CD14-positive monocyte (primary cell): Measurements from ENCODE around the gene DAGLA. TPM values are rescaled to one million over a fixed set of nuclear protein-coding genes. Genes with fewer than 3 reads are reported as not detected.
A peak's percentile ranks its signal among the peaks of the same experiment; 100 is the strongest.

ENCODE experiments used
- DNase-seq, 3 donors: peaks; one replicate each; pipeline ENCODE4 v3.0.0-alpha.2; 2011 to 2022
- H2AFZ ChIP-seq: 2 replicates; pipeline ENCODE4 v1.6.0; 2012; ENCODE audit warnings: mild to moderate bottlenecking, low read depth, low read length, inconsistent platforms; ENCODE audit not compliant: insufficient read depth, poor library complexity, severe bottlenecking
- H3K27ac ChIP-seq, 2 donors: 1 replicate in 1 of 2; 2 replicates in 1 of 2; pipeline ENCODE4 v1.5.1; 2012 to 2013; ENCODE audit warnings: low read length in 2 of 2, control low read depth in 1 of 2, inconsistent platforms in 1 of 2, low read depth in 1 of 2, mild to moderate bottlenecking in 1 of 2
- H3K27me3 ChIP-seq, 2 donors: one replicate each; pipeline versions ENCODE4 v1.6.0 to v1.6.1; 2011 to 2013; ENCODE audit warnings: low read length in 2 of 2; ENCODE audit not compliant: control insufficient read depth in 2 of 2, insufficient read depth in 2 of 2
- H3K36me3 ChIP-seq, 2 donors: replicated peaks in 1 of 2; 1 replicate in 1 of 2; 2 replicates in 1 of 2; pipeline versions ENCODE4 v1.5.1 to v1.6.1; 2012 to 2013; ENCODE audit warnings: low read length in 2 of 2, control low read depth in 1 of 2, inconsistent platforms in 1 of 2, mild to moderate bottlenecking in 1 of 2; ENCODE audit not compliant: insufficient read depth in 2 of 2, control insufficient read depth in 1 of 2
- H3K4me1 ChIP-seq, 2 donors: 1 replicate in 1 of 2; 2 replicates in 1 of 2; pipeline versions ENCODE4 v1.5.1 to v1.6.1; 2012 to 2013; ENCODE audit warnings: low read length in 2 of 2, control low read depth in 1 of 2, inconsistent platforms in 1 of 2, mild to moderate bottlenecking in 1 of 2, moderate library complexity in 1 of 2; ENCODE audit not compliant: insufficient read depth in 2 of 2, control insufficient read depth in 1 of 2
- H3K4me2 ChIP-seq: replicated peaks from 2 replicates; pipeline ENCODE3; 2012; ENCODE audit warnings: low read length, moderate library complexity, mild to moderate bottlenecking; ENCODE audit not compliant: poor library complexity, severe bottlenecking; ENCODE audit errors: extremely low read depth
- H3K4me3 ChIP-seq, 3 experiments: fragments of 200-600 bp in 1 of 3; sonication (generic) in 1 of 3; replicated peaks in 1 of 3; 1 replicate in 2 of 3; 2 replicates in 1 of 3; pipeline ENCODE4 v1.5.1; 2011 to 2013; ENCODE audit warnings: low read length in 3 of 3, mild to moderate bottlenecking in 3 of 3, control low read depth in 2 of 3, low read depth in 2 of 3, inconsistent platforms in 1 of 3, moderate library complexity in 1 of 3
- H3K79me2 ChIP-seq: 2 replicates; pipeline ENCODE4 v1.6.0; 2012; ENCODE audit warnings: mild to moderate bottlenecking, control low read depth, inconsistent platforms, low read length, moderate library complexity; ENCODE audit not compliant: insufficient read depth
- H3K9ac ChIP-seq: 2 replicates; pipeline ENCODE4 v1.6.0; 2017; ENCODE audit warnings: low read length, mild to moderate bottlenecking; ENCODE audit not compliant: insufficient read depth, poor library complexity, severe bottlenecking
- H3K9me3 ChIP-seq, 2 donors: replicated peaks in 1 of 2; 1 replicate in 1 of 2; 2 replicates in 1 of 2; pipeline versions ENCODE4 v1.5.1 to v1.6.1; 2012 to 2013; ENCODE audit warnings: low read length in 2 of 2, control low read depth in 1 of 2; ENCODE audit not compliant: control insufficient read depth in 1 of 2, insufficient read depth in 1 of 2
- H4K20me1 ChIP-seq: 2 replicates; pipeline ENCODE4 v1.6.0; 2012; ENCODE audit warnings: mild to moderate bottlenecking, low read length, control low read depth, moderate library complexity; ENCODE audit not compliant: insufficient read depth
- H3K27ac Mint-ChIP-seq, 7 donors: one replicate each; pipeline ENCODE4 v1.8.0; 2020; ENCODE audit warnings: mild to moderate bottlenecking in 7 of 7, mixed read lengths in 7 of 7, moderate library complexity in 6 of 7, inconsistent platforms in 2 of 7
- H3K27me3 Mint-ChIP-seq, 3 donors: one replicate each; pipeline ENCODE4 v1.8.0; 2021 to 2022; ENCODE audit warnings: low read depth in 3 of 3, mild to moderate bottlenecking in 3 of 3, mixed read lengths in 3 of 3, moderate library complexity in 3 of 3, inconsistent platforms in 1 of 3
- H3K36me3 Mint-ChIP-seq, 2 donors: one replicate each; pipeline ENCODE4 v1.8.0; 2020; ENCODE audit warnings: mixed read lengths in 2 of 2, inconsistent platforms in 1 of 2, mild to moderate bottlenecking in 1 of 2
- H3K4me1 Mint-ChIP-seq: one replicate; pipeline ENCODE4 v1.8.0; 2020; ENCODE audit warnings: mild to moderate bottlenecking, mixed read lengths
- H3K4me3 Mint-ChIP-seq, 2 donors: one replicate each; pipeline ENCODE4 v1.8.0; 2020; ENCODE audit warnings: mild to moderate bottlenecking in 2 of 2, mixed read lengths in 2 of 2, moderate library complexity in 1 of 2
- H3K9me3 Mint-ChIP-seq, 7 donors: one replicate each; pipeline ENCODE4 v1.8.0; 2020 to 2022; ENCODE audit warnings: mixed read lengths in 7 of 7, mild to moderate bottlenecking in 6 of 7, moderate library complexity in 6 of 7, inconsistent platforms in 2 of 7
- CTCF ChIP-seq: fragments of 200-600 bp; IDR thresholded peaks from one replicate; pipeline ENCODE4 v1.8.0; 2022; ENCODE audit warnings: antibody characterized with exemption, mild to moderate bottlenecking
- WGBS: methylation state at CpG from one replicate; pipeline ENCODE4 v1.1.5; 2013; ENCODE audit warnings: missing lambda C conversion rate; ENCODE audit not compliant: insufficient coverage; 5-methylcytosine and 5-hydroxymethylcytosine counted together
- intact Hi-C, 2 donors: fragments of 100-400 bp; cut with micrococcal nuclease; formaldehyde crosslinking; loops; one replicate each; pipeline versions ENCODE4 v1.15.0 to v1.15.1; 2023
- polyA plus RNA-seq, 3 donors: library from polyadenylated mRNA; depleted of rRNA in 1 of 3; unstranded in 2 of 3; stranded (reverse) in 1 of 3; fragments of 300-500 nt in 2 of 3; fragments of >200 nt in 1 of 3; fragmentation: Illumina TruSeq in 2 of 3; gene quantifications; 1 replicate in 2 of 3; 2 replicates in 1 of 3; pipeline ENCODE4 v1.2.3, GENCODE V29; 2012 to 2021

The DAGLA gene
- polyA plus RNA-seq, 3 donors, result 0.16 to 6.7 (median 0.73) TPM

DNA sequence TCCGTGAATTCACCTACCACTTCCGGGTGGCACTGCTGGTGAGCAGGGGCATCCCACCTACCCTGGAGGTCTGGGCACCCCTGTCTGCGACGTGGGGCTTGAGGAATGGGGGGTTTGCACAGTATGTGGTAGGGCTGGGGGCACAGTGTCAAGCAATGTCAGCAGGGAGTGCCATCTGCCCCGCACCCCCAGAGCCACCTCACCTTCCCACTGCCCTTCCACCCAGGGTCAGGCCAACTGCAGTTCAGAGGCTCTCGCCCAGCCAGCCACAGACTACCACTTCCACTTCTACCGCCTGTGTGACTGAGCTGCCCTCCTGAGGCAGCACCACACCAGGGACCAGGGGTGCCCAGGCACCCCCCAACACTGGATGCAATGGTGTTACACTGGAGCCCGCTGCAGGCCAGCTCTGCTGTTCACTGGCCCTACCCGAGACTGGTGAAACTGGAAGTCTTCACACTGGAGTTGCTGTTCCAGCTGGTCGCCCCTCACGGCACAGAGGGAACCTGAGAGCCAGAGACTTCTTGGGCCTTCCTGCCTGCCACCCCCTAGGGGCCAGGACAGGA lies 105.7 kb downstream of the DAGLA start:
- Mint-ChIP-seq H3K9me3 (peaks cover 0 to 2% (median 0%) of the 10 kb centered on the region in 7 donors), H3K27ac (peak overlapping the region in 1 of 7 donors; percentile 61), H3K4me1 (peaks cover 2% of the 10 kb centered on the region), H3K27me3 (peaks cover 0 to 3% (median 0%) of the 10 kb centered on the region in 3 donors), H3K4me3 (no peak overlapping the region), H3K36me3 (peaks cover 60 to 70% of the 10 kb centered on the region in 2 donors)
- H3K27me3 ChIP-seq, result no peaks in the 10 kb centered on the region
- H3K9ac ChIP-seq, result no peak overlapping the region
- no peak for DNase-seq
- H3K4me1 ChIP-seq, result no peaks in the 10 kb centered on the region
- no peak overlapping the region for H2AFZ ChIP-seq
- WGBS, result 89% methylated on average over 7 of the region's 11 CpGs
- H3K4me3 ChIP-seq, result no peak overlapping the region
- no peaks in the 10 kb centered on the region for H3K9me3 ChIP-seq
- peaks cover 5% of the 10 kb centered on the region for H4K20me1 ChIP-seq
- H3K79me2 ChIP-seq, result peaks cover 15% of the 10 kb centered on the region
- TF ChIP-seq CTCF, result no peak
- peaks cover 52 to 67% of the 10 kb centered on the region in 2 donors for H3K36me3 ChIP-seq
- H3K27ac ChIP-seq, result no peak overlapping the region
- H3K4me2 ChIP-seq, result no peak overlapping the region
- intact Hi-C loops, result no loop called here

- Mint-ChIP-seq H3K27ac (no peak overlapping the region), H3K36me3 (peaks cover 60 to 67% of the 10 kb centered on the region in 2 donors), H3K9me3 (peaks cover 0 to 2% (median 0%) of the 10 kb centered on the region in 7 donors), H3K4me1 (peaks cover 10% of the 10 kb centered on the region), H3K4me3 (no peak overlapping the region), H3K27me3 (peaks cover 0 to 3% (median 0%) of the 10 kb centered on the region in 3 donors)
- Histone ChIP-seq H3K9ac (no peak overlapping the region), H3K27me3 (no peaks in the 10 kb centered on the region), H3K9me3 (no peaks in the 10 kb centered on the region), H2AFZ (no peak overlapping the region), H3K36me3 (peaks cover 52 to 67% of the 10 kb centered on the region in 2 donors), H3K4me2 (no peak overlapping the region), H3K4me1 (peaks cover 8 to 15% of the 10 kb centered on the region in 2 donors), H4K20me1 (peaks cover 5% of the 10 kb centered on the region), H3K79me2 (peaks cover 35% of the 10 kb centered on the region), H3K27ac (no peak overlapping the region), H3K4me3 (no peak overlapping the region)
- intact Hi-C loops, result no loop called here
- no CpG with 5 or more reads among the region's 9 CpGs for WGBS
- peak; percentile 17 for TF ChIP-seq CTCF
- no peak for DNase-seq
Observed at GRCh38 chr11:61787928-61788491, 107.8 kb downstream of the DAGLA start.
